IMR-90 (cell line): Measurements from ENCODE around the gene EGR2.

ENCODE experiments used
- CEBPB ChIP-seq: IDR thresholded peaks from 2 replicates; pipeline ENCODE4 v1.6.1; 2012; ENCODE audit warnings: low read depth, low read length, improper control_type of control experiment
- MAFK ChIP-seq: IDR thresholded peaks from 2 replicates; pipeline ENCODE4 v1.6.1; 2012; ENCODE audit warnings: low read depth, low read length, improper control_type of control experiment
- POLR2A ChIP-seq: IDR thresholded peaks from 2 replicates; pipeline ENCODE4 v1.6.1; 2012; ENCODE audit warnings: mild to moderate bottlenecking, low read depth, low read length
- RCOR1 ChIP-seq: IDR thresholded peaks from 2 replicates; pipeline ENCODE4 v1.6.1; 2012; ENCODE audit warnings: mild to moderate bottlenecking, low read length, improper control_type of control experiment; ENCODE audit not compliant: insufficient replicate concordance
- TF ChIP-seq, protein P1 (sequence below): conservative IDR thresholded peaks from 2 replicates; pipeline ENCODE4 v1.5.1; 2012; ENCODE audit warnings: mild to moderate bottlenecking, low read depth, low read length, improper control_type of control experiment

DNA sequence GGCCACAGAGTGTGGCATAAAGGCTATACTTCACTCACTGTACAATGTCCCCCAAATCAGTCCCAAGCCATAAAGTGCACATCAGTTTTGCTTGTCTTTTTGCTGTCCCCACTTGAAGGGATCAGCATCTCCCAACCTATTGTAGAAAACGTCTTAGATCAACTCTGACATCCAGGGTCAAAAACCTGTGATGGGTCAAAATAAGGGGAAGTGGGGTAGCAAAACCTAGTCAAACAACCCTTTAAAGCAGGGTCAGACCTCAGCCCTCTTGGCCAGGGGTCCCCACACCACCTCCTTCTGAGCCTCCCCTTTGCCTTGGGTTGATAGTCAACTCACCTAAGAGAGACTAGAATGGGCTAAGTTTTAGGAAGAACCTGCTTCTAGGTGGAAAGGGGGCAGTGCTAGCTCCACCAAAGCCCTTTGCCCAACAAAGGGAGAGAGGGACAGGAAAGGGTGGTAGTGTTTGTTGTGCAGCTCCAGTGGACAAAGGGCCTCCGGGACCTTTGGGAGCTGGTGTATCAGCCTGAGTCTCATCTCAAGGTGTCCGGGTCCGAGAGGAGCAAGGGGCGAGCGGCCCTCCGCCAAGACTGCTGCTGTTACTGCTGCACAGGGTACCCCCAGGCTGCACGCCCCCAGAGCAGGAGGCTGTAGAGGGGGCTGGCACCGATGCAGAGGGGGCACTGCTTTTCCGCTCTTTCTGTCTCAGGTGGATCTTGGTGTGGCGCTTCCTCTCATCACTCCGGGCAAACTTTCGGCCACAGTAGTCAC lies 3.3 kb downstream of the EGR2 start:
- TF ChIP-seq POLR2A (no peak), RCOR1 (no peak), CEBPB (no peak), MAFK (no peak)
- TF ChIP-seq, protein P1, sequence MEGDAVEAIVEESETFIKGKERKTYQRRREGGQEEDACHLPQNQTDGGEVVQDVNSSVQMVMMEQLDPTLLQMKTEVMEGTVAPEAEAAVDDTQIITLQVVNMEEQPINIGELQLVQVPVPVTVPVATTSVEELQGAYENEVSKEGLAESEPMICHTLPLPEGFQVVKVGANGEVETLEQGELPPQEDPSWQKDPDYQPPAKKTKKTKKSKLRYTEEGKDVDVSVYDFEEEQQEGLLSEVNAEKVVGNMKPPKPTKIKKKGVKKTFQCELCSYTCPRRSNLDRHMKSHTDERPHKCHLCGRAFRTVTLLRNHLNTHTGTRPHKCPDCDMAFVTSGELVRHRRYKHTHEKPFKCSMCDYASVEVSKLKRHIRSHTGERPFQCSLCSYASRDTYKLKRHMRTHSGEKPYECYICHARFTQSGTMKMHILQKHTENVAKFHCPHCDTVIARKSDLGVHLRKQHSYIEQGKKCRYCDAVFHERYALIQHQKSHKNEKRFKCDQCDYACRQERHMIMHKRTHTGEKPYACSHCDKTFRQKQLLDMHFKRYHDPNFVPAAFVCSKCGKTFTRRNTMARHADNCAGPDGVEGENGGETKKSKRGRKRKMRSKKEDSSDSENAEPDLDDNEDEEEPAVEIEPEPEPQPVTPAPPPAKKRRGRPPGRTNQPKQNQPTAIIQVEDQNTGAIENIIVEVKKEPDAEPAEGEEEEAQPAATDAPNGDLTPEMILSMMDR, result no peak
